T-cell (primary cell): ENCODE results near the gene BCL2. TPM values are rescaled to one million over a fixed set of nuclear protein-coding genes. Genes with fewer than 3 reads are reported as not detected.
"Not testable (repeated sequence)": the region's sequence is repeated elsewhere in the genome, so short reads cannot be mapped to it uniquely, and the experiment has no call there.

Experiments used
- ATAC-seq, 4 experiments: fragments of 200-7000 bp in 3 of 4; fragments of 150-1000 bp in 1 of 4; cut with Tn5 transposase; replicated peaks in 1 of 4; 1 replicate in 3 of 4; 2 replicates in 1 of 4; pipeline ENCODE4 v1.10.0; 2021; ENCODE audit warnings: moderate library complexity in 3 of 4, mild to moderate bottlenecking in 2 of 4, moderate number of reproducible peaks in 1 of 4
- CTCF ChIA-PET, 2 donors: fragments of 300-600 bp; sonication (Branson Sonifier 250); formaldehyde crosslinking; loops; one replicate each; lab custom pipeline; 2022; ENCODE audit warnings: antibody characterized with exemption in 2 of 2; lab: Charles Lee
- POLR2A ChIA-PET, 2 donors: fragments of 300-600 bp; sonication (Branson Sonifier 250); formaldehyde crosslinking; loops; one replicate each; lab custom pipeline; 2022; ENCODE audit warnings: antibody characterized with exemption in 2 of 2; lab: Charles Lee
- DNase-seq, 35 experiments: peaks; one replicate each; pipeline versions ENCODE4 v3.0.0 to v3.0.0-alpha.2; 2013 to 2023
- H3K27ac ChIP-seq: one replicate; pipeline ENCODE4 v1.5.1; 2013; ENCODE audit warnings: low read length
- H3K27me3 ChIP-seq, 2 experiments: replicated peaks in 1 of 2; 1 replicate in 1 of 2; 2 replicates in 1 of 2; pipeline versions ENCODE4 v1.6.1 to v1.7.0; 2013; ENCODE audit warnings: low read length in 1 of 2, mixed read lengths in 1 of 2; ENCODE audit not compliant: control insufficient read depth in 2 of 2, insufficient read depth in 2 of 2; ENCODE audit errors: extremely low read depth in 1 of 2
- H3K36me3 ChIP-seq, 2 donors: 1 replicate in 1 of 2; 2 replicates in 1 of 2; pipeline versions ENCODE4 v1.6.1 to v1.7.0; 2013; ENCODE audit warnings: low read length in 1 of 2; ENCODE audit not compliant: control insufficient read depth in 2 of 2, insufficient read depth in 1 of 2; ENCODE audit errors: extremely low read depth in 1 of 2
- H3K4me1 ChIP-seq, 2 experiments: 1 replicate in 1 of 2; 2 replicates in 1 of 2; pipeline versions ENCODE4 v1.6.1 to v1.7.0; 2013; ENCODE audit warnings: low read length in 2 of 2, mixed read lengths in 1 of 2; ENCODE audit not compliant: insufficient read depth in 2 of 2, control insufficient read depth in 1 of 2; ENCODE audit errors: extremely low read depth in 1 of 2
- H3K4me3 ChIP-seq, 2 donors: 1 replicate in 1 of 2; 2 replicates in 1 of 2; pipeline versions ENCODE4 v1.5.1 to v1.7.0; 2013; ENCODE audit warnings: mild to moderate bottlenecking in 2 of 2, low read length in 1 of 2, moderate library complexity in 1 of 2; ENCODE audit not compliant: control insufficient read depth in 1 of 2; ENCODE audit errors: extremely low read depth in 1 of 2
- H3K9me3 ChIP-seq: 2 replicates; pipeline ENCODE4 v1.7.0; 2013
- H3K27ac Mint-ChIP-seq, 2 donors: one replicate each; pipeline ENCODE4 v1.8.0; 2020 to 2021; ENCODE audit warnings: mild to moderate bottlenecking in 2 of 2, mixed read lengths in 2 of 2
- H3K27me3 Mint-ChIP-seq, 2 donors: one replicate each; pipeline ENCODE4 v1.8.0; 2021 to 2022; ENCODE audit warnings: mixed read lengths in 2 of 2
- H3K36me3 Mint-ChIP-seq: one replicate; pipeline ENCODE4 v1.8.0; 2021; ENCODE audit warnings: mixed read lengths
- H3K4me1 Mint-ChIP-seq, 3 donors: one replicate each; pipeline ENCODE4 v1.8.0; 2020 to 2022; ENCODE audit warnings: mixed read lengths in 3 of 3, mild to moderate bottlenecking in 1 of 3
- H3K4me3 Mint-ChIP-seq, 3 donors: one replicate each; pipeline ENCODE4 v1.8.0; 2020 to 2022; ENCODE audit warnings: mild to moderate bottlenecking in 3 of 3, mixed read lengths in 3 of 3, moderate library complexity in 3 of 3
- H3K9me3 Mint-ChIP-seq, 3 donors: one replicate each; pipeline ENCODE4 v1.8.0; 2020 to 2022; ENCODE audit warnings: mixed read lengths in 3 of 3
- WGBS: methylation state at CpG from one replicate; pipeline ENCODE4 v1.1.5; 2013; ENCODE audit warnings: missing lambda C conversion rate; ENCODE audit not compliant: insufficient coverage; 5-methylcytosine and 5-hydroxymethylcytosine counted together
- total RNA-seq, 35 experiments: library from RNA in 6 of 35; stranded (reverse) in 6 of 35; fragments of 120-200 nt in 1 of 35; gene quantifications; one replicate each; pipeline versions ENCODE4 v1.2.1 to v1.2.4 and lab custom pipeline; 2013 to 2026

Gene BCL2
- total RNA-seq, 5 donors from 2014 or later (not counting 1 experiment from before 2014, with no cell fraction given) = 113 to 201 (median 123) TPM

GRCh38 chr18:63236921-63237846 lies 82.4 kb downstream of the BCL2 start:
- DNase-seq (no peak), ATAC-seq (no peak)
- peaks cover 0 to 16% of the 10 kb centered on the region in 2 donors for H3K36me3 ChIP-seq
- H3K4me1 ChIP-seq = peaks cover 9 to 14% of the 10 kb centered on the region in 2 experiments
- peaks cover 61% of the 10 kb centered on the region for H3K36me3 Mint-ChIP-seq
- CTCF ChIA-PET = interaction anchor here (0.8 to 1.0 kb wide), 2 partner anchors 12 to 80 kb away, joined by 3 read pairs; no protein-coding TSS in a partner anchor
- H3K9me3 Mint-ChIP-seq = no peaks in the 10 kb centered on the region
- H3K27me3 ChIP-seq = no peaks in the 10 kb centered on the region
- no peak overlapping the region for H3K4me3 ChIP-seq
- peak overlapping the region in 1 of 3 donors; percentile 30 for H3K4me3 Mint-ChIP-seq
- H3K9me3 ChIP-seq = no peaks in the 10 kb centered on the region
- no peaks in the 10 kb centered on the region for H3K27me3 Mint-ChIP-seq
- peaks cover 63 to 75% (median 73%) of the 10 kb centered on the region in 3 donors for H3K4me1 Mint-ChIP-seq
- peak overlapping the region; percentile 39 to 70 for H3K27ac Mint-ChIP-seq
- no peak overlapping the region for H3K27ac ChIP-seq
- 89% methylated on average over 8 of the region's 21 CpGs for WGBS
- POLR2A ChIA-PET = interaction anchor here in 1 of 2 donors (0.5 kb wide), 1 partner anchor 113 kb away, joined by 5 read pairs; no protein-coding TSS in a partner anchor

DNA sequence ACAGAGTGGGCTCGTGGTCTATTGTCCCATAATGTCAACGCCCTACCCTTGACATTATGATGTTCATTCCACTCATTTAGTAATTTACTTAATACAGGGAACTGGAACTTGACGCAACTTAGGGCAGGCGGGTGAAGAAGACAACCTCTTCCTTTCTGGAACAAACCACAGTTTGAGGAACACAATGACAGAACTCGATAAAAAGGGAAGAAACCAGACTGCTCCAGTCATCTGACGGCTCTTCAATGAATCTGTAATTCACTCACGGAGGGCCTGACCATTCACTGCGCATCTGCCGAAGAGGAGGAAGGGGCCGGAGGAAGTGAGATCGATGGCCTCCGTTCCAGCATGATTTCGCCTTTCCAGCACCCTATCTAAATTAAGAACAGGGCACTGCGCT lies 83.2 kb downstream of the BCL2 start:
- H3K36me3 Mint-ChIP-seq = peaks cover 53% of the 10 kb centered on the region
- Histone ChIP-seq H3K4me1 (peaks cover 9 to 14% of the 10 kb centered on the region in 2 experiments), H3K9me3 (no peaks in the 10 kb centered on the region), H3K27me3 (no peaks in the 10 kb centered on the region), H3K36me3 (peaks cover 0 to 11% of the 10 kb centered on the region in 2 donors), H3K4me3 (no peak overlapping the region), H3K27ac (no peak overlapping the region)
- H3K4me1 Mint-ChIP-seq = peaks cover 63 to 78% (median 73%) of the 10 kb centered on the region in 3 donors
- H3K9me3 Mint-ChIP-seq = no peaks in the 10 kb centered on the region
- no peak for ATAC-seq
- CTCF ChIA-PET = interaction anchor here in 1 of 2 donors (0.8 kb wide), 1 partner anchor 13 kb away, joined by 3 read pairs; no protein-coding TSS in a partner anchor
- peak overlapping the region; percentile 70 to 85 for H3K27ac Mint-ChIP-seq
- DNase-seq = peak in 1 of 35 experiments; percentile 27
- peak overlapping the region in 1 of 3 donors; percentile 30 for H3K4me3 Mint-ChIP-seq
- POLR2A ChIA-PET = interaction anchor here in 1 of 2 donors (0.5 kb wide), 1 partner anchor 112 kb away, joined by 6 read pairs; no protein-coding TSS in a partner anchor
- no peaks in the 10 kb centered on the region for H3K27me3 Mint-ChIP-seq
- 98% methylated on average over 7 of the region's 14 CpGs for WGBS

- H3K27me3 Mint-ChIP-seq, CTCF ChIA-PET, POLR2A ChIA-PET, H3K9me3 Mint-ChIP-seq, ATAC-seq, H3K27ac ChIP-seq, H3K27me3 ChIP-seq, DNase-seq, H3K9me3 ChIP-seq, H3K4me3 Mint-ChIP-seq, H3K4me3 ChIP-seq: not testable (repeated sequence)
- Histone ChIP-seq H3K4me1 (peaks cover 12 to 14% of the 10 kb centered on the region in 2 experiments), H3K36me3 (peaks cover 0 to 10% of the 10 kb centered on the region in 2 donors)
- Mint-ChIP-seq H3K4me1 (peaks cover 64 to 79% (median 73%) of the 10 kb centered on the region in 3 donors), H3K36me3 (peaks cover 48% of the 10 kb centered on the region), H3K27ac (peak overlapping the region; percentile 70 to 85)
- WGBS = no CpG with 5 or more reads among the region's 4 CpGs
These were observed 83.6 kb downstream of the BCL2 start for GRCh38 chr18:63235920-63236319.

DNA sequence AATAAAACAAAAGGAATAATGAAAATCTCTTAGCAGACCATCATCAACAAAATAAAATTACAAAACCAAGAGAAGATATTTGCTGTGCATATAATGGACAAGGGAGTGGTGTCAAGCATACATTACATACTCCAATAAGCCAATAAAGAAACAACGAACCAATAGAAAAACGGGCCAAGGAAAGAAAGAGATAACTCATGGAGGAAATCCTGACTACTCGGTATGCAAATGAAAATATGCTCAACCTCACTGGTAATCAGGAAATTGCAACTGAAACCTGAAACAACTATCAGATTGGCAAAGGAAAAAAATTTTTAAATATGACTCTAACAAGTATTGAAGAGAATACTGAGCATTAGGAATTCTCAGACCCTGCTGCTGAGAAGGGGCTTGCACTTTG lies 84.7 kb downstream of the BCL2 start:
- no peaks in the 10 kb centered on the region for H3K9me3 Mint-ChIP-seq
- H3K9me3 ChIP-seq = no peaks in the 10 kb centered on the region
- peak overlapping the region; percentile 6 to 52 (median 15) for H3K4me3 Mint-ChIP-seq
- no peaks in the 10 kb centered on the region for H3K27me3 Mint-ChIP-seq
- peak in 1 of 4 experiments; percentile 21 for ATAC-seq
- peaks cover 12 to 14% of the 10 kb centered on the region in 2 experiments for H3K4me1 ChIP-seq
- H3K4me1 Mint-ChIP-seq = peaks cover 72 to 81% (median 78%) of the 10 kb centered on the region in 3 donors
- peaks cover 39% of the 10 kb centered on the region for H3K36me3 Mint-ChIP-seq
- no peak for DNase-seq
- H3K4me3 ChIP-seq = no peak overlapping the region
- POLR2A ChIA-PET = interaction anchor here in 1 of 2 donors (0.6 kb wide), 1 partner anchor 24 kb away, joined by 3 read pairs; no protein-coding TSS in a partner anchor
- peak overlapping the region; percentile 86 to 92 for H3K27ac Mint-ChIP-seq
- peaks cover 0 to 10% of the 10 kb centered on the region in 2 donors for H3K36me3 ChIP-seq
- peak overlapping the region; percentile 43 for H3K27ac ChIP-seq
- WGBS = no CpG with 5 or more reads among the region's 3 CpGs
- no peaks in the 10 kb centered on the region for H3K27me3 ChIP-seq
- CTCF ChIA-PET = no interaction called here

DNA sequence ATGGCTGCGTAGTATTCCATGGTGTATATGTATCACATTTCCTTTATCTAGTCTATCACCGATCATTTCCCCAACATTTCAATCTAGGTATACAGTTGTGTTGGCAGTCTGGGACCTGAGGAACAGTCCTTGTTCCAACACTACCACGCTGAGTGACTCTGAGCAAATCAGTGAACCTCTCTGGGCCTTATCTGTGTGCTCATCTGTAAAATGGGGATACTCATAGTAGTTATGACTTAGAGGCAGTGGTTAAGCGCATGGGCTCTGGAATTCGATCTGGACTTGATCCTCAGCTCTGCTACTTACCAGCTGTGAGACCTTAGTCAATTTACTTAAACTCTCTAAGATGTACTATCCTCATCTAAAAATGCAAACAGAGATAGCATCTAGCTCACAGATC lies 85.1 kb downstream of the BCL2 start:
- Histone ChIP-seq H3K4me1 (peaks cover 15 to 16% of the 10 kb centered on the region in 2 experiments), H3K27me3 (no peaks in the 10 kb centered on the region), H3K36me3 (peaks cover 0 to 10% of the 10 kb centered on the region in 2 donors), H3K4me3 (no peak overlapping the region), H3K9me3 (no peaks in the 10 kb centered on the region), H3K27ac (peak overlapping the region; percentile 25)
- no peak for DNase-seq
- POLR2A ChIA-PET = interaction anchor here (0.6 to 0.8 kb wide), 2 partner anchors 9 to 24 kb away, joined by 3 read pairs; no protein-coding TSS in a partner anchor
- H3K4me1 Mint-ChIP-seq = peaks cover 76 to 85% (median 82%) of the 10 kb centered on the region in 3 donors
- peak overlapping the region; percentile 86 to 92 for H3K27ac Mint-ChIP-seq
- peak in 1 of 4 experiments; percentile 28 for ATAC-seq
- H3K4me3 Mint-ChIP-seq = peak overlapping the region; percentile 13 to 52 (median 15)
- H3K27me3 Mint-ChIP-seq = no peaks in the 10 kb centered on the region
- H3K36me3 Mint-ChIP-seq = peaks cover 43% of the 10 kb centered on the region
- 67% methylated on average over 1 of the region's 5 CpGs for WGBS
- CTCF ChIA-PET = no interaction called here
- no peaks in the 10 kb centered on the region for H3K9me3 Mint-ChIP-seq

DNA sequence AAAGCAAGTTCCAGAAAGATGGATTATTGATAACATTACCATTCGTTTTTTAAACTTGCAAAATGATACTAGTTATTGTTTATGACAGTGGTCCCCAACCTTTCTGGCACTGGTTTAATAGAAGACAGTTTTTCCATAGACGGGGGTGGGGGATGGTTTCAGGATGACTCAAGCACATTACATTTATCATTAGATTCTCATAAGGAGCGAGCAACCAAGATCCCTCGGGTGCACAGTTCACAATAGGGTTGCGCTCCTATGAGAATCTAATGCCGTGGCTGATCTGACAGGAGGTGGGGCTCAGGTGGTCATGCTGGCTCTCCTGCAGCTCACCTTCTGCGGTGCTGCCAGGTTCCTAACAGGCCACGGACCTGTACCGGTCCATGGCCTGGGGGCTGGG lies 86.2 kb downstream of the BCL2 start:
- POLR2A ChIA-PET = no interaction called here
- Mint-ChIP-seq H3K27me3 (no peaks in the 10 kb centered on the region), H3K4me3 (peak overlapping the region; percentile 45 to 68 (median 66)), H3K27ac (peak overlapping the region; percentile 89 to 94), H3K4me1 (peaks cover 78 to 83% (median 80%) of the 10 kb centered on the region in 3 donors), H3K36me3 (peaks cover 38% of the 10 kb centered on the region), H3K9me3 (no peaks in the 10 kb centered on the region)
- DNase-seq = no peak
- 35% methylated on average over 5 of the region's 9 CpGs for WGBS
- Histone ChIP-seq H3K27me3 (no peaks in the 10 kb centered on the region), H3K4me1 (peaks cover 15 to 22% of the 10 kb centered on the region in 2 experiments), H3K36me3 (peaks cover 0 to 3% of the 10 kb centered on the region in 2 donors), H3K27ac (peak overlapping the region; percentile 38), H3K4me3 (no peak overlapping the region), H3K9me3 (no peaks in the 10 kb centered on the region)
- CTCF ChIA-PET = interaction anchor here in 1 of 2 donors (1.2 kb wide), 1 partner anchor 63 kb away, joined by 3 read pairs; no protein-coding TSS in a partner anchor
- peak in 2 of 4 experiments; percentile 32 to 36 for ATAC-seq
